GM18519 (cell line): Measurements from ENCODE around the gene DFFB.
"Not testable (repeated sequence)": the region's sequence is repeated elsewhere in the genome, so short reads cannot be mapped to it uniquely, and the experiment has no call there.

Experiments
- ATAC-seq: cut with Tn5 transposase; IDR thresholded peaks from one replicate; pipeline ENCODE4 v1.9.1; 2021; ENCODE audit warnings: mild to moderate bottlenecking, moderate library complexity; ENCODE audit not compliant: unreplicated experiment, low FRiP score

DFFB gene

GRCh38 chr1:3907031-3907534 lies 49.8 kb downstream of the DFFB start:
- no peak for ATAC-seq

DNA sequence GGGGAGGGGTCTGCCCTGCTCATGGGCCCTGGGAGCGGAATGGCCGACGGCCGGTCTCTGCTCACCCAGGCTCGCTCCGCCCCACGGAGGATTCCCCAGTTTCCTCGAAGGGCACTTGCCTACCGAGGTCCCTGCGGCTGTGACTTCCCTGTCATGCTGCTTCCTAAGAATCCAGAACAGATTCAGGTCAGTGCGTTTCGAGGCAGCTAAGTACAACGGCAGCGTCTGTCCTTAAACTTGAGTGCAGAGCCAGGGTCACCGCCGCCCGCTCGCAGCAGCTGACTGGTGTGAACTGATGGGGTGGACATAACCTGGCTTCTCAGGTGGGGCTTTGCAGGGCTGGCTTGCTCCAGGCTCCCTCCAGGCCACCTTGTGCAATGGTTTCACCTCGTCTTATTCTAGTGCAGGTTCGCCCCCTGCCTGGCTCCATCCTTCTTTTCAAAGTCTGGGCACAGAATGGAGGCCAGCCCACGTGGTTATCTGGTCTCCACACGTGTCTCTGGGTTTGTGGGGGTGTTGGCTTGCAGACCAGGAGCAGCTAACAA lies 50.4 kb downstream of the DFFB start:
- no peak for ATAC-seq

- no peak for ATAC-seq
Observed at GRCh38 chr1:3908886-3909517, 51.7 kb downstream of the DFFB start.

GRCh38 chr1:3909615-3910014 lies 52.3 kb downstream of the DFFB start:
- ATAC-seq: no peak

DNA sequence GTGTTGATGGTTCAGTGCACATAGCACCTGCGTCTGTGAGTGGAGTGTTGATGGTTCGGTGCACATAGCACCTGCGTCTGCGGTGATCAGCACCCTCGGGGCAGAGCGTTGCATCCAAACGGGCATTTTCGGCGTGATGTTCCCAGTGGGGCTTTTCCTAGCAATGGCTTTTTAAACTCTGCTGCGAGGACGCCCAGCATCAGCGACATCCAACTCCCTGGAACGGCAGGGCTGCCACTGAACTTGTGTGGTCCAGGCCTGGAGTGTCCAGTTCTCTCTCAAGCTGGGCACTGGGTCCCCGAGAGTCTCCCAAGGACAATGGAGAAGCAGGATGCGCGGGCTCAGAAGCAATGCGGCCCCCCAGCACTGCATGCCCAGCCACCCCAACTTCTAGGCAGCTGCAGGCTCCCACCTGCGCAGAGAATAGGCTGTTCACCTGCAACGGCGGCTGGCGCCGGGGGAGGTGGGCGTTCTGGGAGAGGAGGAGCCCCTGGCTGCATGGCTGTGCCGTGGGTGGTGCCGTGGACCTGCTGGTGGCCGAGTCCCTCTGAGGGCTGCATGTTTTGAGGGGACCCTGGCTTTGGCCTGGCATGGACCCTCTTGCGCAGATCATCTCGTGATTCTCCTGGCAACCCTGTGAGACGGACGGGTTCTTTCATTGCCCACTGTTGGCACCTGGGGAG lies 52.9 kb downstream of the DFFB start:
- ATAC-seq: no peak

DNA sequence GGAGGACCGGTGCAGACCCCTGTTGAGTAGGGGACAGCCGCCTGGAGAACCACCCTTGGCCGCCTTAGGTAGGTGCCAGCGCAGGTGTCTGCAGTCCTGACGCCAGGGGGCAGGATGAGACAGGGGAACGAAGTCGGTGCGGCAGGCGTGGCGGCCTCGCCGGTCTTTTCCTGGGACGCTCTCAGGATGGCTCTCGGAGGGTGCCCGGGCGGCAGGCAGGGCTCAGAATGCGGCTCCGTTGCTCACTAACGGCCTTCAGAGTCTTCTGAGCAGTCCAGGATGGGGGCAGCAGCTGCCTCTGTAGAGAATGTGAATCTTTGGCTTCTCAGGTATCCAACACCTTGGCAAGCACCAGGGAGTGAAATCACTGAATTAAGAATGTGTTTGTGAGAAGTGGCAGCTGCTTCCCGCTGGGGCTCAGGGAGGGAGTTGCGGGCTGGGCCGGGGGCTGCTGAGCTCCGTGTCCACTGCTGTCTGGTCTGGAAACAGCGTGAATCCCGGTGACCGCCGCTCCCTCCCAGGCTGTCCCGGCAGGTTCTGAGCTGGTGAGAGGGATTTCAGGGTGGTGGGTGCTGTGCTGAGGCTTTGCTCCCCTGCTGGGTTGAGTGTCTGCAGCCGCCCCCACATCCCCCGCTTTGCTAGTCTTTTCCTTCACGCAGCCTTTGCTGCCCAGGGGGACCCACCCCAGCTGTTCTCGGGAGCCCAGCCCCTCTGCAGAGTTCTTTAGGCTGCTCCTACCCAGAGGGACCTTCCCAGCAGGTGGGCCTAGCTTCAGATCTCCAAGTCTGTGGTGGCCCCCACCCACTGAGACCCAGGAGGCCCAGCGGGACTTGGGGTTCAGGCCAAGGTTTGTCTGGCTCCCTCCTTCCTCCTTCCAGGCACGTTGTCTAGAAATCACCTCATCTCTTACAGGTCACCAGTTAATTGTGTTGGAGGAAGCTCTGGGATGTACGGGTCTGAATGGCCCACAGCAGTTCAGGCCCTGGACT lies 53.9 kb downstream of the DFFB start:
- no peak for ATAC-seq

DNA sequence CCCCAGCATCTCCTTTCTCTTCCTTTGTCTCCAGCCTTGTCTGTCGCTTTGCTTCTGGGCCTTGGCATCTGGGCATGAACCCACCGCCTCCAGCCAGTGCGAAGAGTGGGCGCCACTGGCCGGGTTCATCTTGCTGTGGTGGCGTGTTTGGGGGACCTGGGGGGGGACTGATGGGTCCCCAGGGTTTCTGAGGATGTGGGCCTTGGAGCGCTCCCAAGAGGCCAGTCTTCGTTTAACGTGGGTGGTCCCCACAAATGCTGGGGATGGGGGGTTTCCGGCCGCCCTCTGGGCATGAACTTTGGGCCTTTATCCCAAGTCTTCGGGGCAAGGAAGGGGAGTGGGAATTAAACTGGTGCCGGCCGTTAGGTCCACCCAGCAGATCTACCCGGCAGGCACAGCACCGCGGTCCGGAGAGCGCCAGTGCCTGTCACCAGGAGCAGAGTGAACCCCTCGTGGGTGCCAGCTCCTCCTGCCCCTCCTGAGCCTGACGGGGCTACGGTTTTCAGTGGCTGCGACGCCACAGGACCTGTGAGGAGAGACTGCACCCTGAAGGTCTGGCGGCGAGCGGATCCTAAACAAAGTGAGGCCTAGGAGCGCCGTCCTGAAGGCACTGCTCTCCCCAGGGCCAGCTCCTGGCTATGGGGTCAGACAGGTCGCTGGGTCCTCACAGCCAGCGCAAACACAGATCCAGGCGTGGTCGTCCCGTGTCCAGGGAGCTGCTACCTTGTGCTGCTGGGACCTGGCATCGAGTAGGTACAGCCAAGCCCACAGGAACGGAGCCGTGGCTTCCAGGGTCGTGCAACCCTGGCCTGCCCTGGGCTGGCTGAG lies 54.9 kb downstream of the DFFB start:
- no peak for ATAC-seq

DNA sequence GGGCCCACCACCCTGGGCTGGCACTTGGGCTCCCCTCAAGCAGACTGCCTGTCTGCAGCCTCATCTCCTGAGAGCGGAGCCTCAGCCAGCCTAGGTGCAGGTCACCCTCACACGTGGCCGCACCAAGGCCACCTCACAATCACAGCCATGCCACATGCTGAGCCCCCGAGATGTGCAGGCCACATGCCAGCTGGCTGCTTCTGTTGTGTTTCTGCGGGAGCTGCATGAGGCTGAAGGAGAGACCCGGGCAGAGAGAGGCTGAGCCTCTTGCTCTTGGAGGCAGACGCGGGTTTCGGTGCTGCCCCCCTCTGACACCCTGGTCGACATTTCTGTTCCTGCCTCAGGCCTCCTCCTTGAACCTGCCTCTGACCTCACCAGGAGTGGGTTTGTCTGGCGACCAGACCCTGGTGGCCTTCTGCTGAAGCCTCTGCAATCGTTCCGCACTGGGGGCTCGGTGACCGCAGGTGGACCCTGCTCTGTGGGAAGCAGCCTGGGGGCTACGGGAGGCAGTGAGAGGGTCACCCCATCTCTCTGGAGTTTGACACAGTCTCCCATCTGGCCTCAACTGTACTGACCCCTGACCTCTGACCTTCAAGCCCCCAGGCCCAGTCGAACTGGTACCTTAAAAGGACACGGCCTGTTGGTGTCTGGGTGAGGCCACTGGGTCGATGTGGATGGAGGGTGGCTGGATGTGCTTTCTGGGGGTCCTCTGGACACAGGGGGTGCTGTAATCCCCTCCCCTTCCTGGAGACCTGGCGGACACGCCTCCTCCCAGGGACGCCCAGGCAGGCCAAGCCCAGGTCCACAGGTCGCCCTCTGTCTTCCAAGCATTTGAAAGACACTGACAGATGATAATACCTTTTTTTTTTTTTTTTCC lies 55.8 kb downstream of the DFFB start:
- no peak for ATAC-seq

DNA sequence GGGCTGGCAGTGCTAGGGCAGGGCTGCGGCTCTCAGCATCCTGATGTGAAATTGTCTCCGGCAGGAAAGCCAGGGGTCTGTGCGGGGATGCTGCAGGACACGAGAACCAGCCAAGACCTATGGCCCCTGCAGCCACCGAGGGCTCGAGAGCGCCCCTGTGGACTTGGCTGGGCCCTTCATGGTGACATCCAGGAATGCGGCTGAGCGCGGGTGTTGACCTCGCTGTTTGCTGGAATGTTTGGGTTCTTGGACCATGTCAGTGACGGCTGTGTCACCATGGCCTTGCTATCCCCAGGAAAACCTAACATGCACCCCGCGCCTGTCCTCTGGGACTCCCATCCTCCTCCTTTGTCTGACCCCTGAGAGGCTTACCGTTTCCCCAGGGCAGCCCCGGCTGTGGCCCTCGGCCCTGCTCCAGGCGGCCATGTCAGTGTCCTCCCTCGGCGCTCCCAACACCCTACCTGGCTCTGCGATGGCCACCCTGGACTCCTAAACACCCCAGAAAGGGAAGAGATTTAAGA lies 57.1 kb downstream of the DFFB start:
- ATAC-seq: no peak

- no peak for ATAC-seq
Observed at GRCh38 chr1:3914911-3915310, 57.6 kb downstream of the DFFB start.

DNA sequence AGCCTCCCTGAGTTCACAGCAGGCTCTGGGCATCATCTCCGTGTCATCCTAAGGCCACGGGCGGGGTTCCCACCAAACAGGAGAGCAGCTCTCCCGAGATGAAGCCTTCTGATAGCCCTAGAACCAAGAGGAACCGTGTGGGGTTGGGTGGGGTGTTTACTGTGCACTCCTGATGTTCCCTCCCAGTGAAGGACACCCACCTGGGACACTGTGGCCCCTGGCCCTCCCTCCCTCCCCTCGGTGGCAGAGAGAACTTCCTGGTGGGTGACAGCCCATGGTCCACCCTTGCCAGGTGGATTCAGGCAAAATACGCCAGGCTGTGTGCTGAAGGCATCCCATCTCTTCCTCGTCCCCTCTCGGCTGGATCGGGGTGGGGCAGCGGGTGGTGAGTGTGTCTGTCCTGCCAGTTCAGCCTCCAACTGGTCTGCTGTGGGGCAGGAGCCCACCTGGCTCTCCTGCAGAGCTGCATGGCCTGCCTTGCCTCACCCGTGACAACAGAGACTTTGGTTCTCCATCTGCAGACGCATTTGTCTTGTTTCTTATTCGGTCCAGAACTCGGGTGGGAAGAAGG lies 58.4 kb downstream of the DFFB start:
- no peak for ATAC-seq

- ATAC-seq: no peak
Observed at GRCh38 chr1:3917761-3918160, 60.5 kb downstream of the DFFB start.

GRCh38 chr1:3918359-3918758 lies 61.1 kb downstream of the DFFB start:
- not testable (repeated sequence) for ATAC-seq

DNA sequence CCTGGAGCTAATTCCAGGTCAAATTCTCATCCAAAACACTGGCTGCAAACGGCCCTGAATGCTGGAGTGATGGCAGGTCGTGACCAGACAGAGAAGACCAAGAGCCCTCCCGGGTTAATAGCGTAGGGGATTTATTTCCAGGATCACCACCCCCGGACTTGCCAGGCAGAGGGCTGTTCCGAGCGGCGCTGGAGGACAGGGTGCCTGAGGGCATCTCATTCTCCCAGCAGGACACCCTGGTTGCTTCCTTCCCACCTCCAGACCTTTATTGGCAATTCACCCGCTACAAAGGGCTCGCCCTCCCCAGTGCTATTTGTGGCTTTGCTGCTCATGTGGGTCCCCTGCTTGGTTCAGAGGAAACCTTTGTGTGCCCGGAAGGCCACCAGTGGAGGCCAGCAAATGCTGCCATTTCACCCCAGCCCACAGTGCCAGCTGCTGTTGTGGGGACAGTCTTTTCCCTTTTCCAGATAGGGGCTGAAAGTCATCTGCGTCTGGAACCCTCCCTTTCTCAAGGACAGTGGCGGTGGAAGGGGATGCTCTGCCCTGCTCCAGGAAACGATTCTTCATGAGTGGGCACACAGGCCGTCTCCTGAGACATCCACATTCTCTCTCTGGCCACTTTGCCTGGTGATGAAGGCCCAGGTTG lies 61.8 kb downstream of the DFFB start:
- no peak for ATAC-seq

DNA sequence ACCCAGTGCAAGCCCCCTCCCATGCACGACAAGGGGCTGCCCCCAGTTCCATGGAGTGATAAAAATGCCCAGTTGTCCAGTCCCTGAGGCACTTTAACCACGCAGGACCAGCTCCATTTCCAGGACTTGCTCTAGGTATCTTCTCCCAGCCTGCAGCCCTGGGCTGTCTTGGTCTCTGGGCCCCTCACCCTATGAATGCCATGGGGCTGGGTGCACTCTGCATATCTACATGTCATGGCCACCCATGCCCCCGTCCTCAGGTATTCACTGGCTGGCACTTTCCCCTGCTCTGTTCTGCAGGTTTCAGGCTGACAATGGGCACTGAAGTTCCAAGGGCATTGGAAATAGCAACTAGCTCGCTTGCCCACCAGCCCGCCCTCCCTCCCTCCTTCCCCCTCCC lies 62.4 kb downstream of the DFFB start:
- ATAC-seq: no peak

GRCh38 chr1:3921765-3922164 lies 64.5 kb downstream of the DFFB start:
- no peak for ATAC-seq

DNA sequence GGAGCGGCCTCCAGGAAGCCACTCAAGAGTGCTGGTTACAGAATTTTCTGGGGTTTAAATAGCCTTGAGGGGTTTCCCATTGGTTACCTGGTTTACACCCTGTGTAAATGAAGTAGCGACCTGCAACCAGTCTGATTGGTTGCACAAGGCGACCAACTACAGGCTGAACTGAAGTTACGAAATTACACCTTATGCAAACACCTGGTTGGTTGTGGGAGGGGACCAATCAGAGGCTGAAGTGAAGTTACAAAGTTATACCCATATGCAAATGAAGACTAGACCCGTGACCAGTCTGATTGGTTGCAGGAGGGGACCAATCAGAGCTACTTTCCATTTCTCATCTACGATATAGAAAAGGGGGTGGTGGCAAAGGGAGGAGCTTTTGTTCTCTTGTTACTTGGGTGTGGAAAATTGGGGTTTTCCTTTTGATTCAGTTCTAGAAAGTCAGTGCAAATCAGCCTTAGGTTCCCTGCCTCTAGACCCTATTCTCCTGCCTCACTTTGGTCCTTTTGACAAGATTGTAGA lies 65.0 kb downstream of the DFFB start:
- no peak for ATAC-seq

DNA sequence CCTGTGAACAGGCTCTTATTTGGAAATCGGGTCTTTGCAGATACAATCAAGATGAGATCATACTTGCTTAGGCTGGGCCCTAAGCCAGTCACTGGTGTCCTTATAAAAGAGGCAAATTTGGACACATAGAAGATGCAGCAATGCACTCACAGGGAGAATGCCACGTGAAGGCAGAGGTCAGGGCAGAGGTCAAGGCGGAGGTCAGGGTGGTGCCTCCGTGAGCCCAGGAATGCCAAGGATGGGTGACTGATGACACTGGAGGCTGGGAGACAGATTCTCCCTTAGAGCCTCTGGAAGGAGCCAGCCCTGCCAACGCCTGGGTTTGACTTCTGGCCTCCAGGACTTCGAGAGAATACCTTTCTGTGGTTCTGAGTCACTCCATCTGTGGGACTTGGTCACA lies 65.6 kb downstream of the DFFB start:
- no peak for ATAC-seq
